Smooth muscle cell of the brain vasculature (primary cell): ENCODE results near the gene THSD4.
"Not testable (repeated sequence)": the region's sequence is repeated elsewhere in the genome, so short reads cannot be mapped to it uniquely, and the experiment has no call there.

Experiments
- DNase-seq: peaks from one replicate; pipeline ENCODE4 v3.0.0-alpha.2; 2012; ENCODE audit warnings: low read depth, low spot score

Gene THSD4

DNA sequence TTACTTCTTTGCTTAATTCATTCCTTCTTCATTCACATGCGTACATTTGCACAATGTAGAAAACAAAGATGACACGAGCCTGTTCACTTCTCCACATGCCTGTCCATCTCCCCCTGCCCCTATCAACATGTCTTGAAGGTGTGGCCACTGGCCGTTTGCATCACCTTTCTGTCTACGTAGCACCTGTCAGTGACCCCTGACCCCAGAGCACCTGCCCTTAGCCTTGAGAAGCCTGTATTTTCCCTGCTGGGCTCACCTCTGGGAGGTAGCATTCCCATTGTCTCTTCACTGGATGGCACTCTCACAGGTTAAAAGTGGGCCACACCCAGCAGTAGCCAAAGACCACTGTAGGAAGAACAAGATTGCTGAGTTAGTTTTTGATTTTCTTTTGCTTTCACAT, 234.1 kb downstream of the THSD4 start:
- DNase-seq = no peak

DNA sequence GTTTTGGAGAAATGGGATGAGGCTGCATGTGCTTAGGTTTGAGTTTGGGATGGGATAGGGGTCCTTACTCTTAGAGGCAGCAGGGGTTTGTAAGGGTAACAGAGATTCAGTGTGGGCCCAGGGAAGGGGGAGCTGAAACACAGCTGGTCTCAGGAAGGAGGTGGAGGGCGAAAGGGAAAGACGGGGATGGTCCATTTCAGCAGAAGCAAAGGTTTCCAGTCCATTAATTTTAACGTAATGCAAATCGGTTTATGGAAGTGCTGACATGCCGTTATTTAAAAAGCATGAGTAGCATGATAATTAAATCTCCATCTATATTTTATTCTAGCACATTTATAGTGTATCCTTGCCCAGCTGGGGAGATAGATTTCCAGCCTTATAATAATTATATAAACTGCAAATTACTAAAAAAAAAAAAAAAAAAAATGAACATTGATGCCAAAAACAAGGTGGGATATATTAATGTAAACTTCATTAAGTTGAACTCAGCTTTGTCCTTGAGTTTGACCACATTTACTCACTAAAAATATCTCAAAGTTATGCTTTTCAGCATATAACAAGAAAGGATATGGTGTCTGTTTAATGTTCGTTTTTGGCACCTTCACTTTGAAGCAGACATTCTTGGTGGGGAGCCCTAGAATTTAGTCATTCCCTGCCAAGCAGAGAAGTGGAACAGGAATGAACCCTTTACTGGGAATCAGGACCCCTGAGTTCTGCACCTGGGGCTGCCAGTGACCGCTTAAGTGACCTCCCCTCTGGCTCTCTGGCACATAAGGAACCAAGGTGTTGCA, 234.7 kb downstream of the THSD4 start:
- DNase-seq = no peak

DNA sequence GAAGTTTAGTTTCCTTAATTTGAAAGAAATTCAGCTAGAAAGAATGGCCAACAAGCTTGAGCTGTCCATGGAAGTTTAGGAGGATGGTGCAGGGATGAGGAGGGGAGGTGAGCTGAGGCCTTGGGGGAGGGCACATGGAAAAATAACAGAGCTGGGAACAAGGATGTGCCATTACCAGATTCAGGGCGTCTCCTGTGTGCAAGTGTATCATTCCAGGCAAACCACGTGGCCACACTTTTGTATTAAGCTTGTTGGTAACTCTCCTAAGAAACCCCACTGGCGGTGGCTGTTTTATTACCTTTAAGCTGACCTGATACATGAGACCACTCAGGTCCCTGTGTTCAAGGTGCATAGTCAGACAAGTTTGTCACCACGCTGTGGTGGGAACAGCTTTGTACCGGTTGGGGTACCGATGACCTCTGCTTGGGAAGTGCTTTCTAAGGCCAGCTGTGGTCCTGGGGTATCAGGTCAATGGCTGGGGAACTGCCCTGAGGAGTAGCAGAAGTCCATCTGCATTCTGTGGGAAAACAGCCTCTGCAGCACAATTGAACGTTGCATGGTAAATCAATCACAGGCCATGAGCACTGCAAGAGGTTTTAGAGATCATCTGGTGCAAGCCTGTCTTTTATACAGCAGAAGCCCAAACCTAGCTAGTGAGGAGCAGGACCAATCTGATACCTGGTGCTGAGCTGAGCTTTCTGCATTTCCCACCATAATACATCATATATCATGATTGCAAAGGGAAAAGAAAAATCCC, 235.5 kb downstream of the THSD4 start:
- no peak for DNase-seq

DNA sequence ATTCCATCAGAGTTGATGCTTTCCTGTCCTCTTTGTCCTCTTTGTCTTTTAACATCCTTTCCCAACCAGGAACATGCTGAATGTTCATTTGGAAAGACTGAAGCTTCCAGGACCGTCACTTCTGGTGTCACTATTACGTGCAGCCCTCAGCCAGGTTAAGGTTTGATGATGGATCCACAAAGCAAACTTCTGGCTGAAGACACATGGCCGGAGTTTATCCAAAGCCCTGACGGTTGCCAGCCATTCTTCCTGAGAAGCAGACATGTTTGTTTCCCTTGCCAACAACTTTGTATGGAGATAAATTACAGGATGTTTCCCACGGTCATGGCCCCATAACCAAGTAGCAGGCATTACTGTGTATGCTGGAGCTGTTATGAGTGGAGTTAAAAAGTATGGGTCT, 236.9 kb downstream of the THSD4 start:
- DNase-seq = no peak

DNA sequence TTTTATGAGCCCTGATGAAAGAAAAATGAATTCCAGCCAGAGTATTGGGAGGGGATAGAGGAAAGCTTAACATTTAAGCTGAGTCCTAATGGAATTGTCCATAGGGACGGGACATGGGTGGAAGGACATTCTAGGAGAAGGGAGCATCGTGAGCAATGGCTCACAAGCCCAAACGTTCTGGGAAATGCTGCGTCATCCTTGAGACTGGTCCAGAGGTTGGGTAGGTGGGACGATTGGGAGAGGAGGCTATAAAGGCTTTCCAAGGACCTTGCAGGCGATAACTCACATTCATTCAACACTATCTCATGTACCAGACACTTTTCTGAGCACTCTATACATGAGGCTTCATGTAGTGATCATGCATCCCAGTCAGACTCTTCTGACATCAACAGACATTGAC, 237.5 kb downstream of the THSD4 start:
- DNase-seq = no peak

DNA sequence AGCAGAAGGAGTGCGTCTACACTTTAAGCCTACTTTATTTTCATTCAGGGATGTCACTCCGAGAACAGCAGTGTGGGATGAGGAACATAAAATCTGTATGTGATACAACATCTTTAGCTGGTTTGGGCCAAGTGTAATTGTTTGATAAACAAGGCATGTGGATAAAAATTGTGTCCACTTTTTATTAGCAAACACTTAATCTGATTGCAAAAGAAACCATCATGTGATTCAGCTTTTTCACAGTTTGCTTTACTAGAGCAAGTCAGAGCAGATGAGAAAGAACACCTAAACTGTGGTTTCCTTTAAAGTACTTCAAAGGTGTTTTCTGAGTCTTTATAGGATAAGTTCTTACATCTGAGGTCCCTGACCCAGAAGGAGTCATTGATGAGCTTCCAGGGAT, 237.9 kb downstream of the THSD4 start:
- no peak for DNase-seq

DNA sequence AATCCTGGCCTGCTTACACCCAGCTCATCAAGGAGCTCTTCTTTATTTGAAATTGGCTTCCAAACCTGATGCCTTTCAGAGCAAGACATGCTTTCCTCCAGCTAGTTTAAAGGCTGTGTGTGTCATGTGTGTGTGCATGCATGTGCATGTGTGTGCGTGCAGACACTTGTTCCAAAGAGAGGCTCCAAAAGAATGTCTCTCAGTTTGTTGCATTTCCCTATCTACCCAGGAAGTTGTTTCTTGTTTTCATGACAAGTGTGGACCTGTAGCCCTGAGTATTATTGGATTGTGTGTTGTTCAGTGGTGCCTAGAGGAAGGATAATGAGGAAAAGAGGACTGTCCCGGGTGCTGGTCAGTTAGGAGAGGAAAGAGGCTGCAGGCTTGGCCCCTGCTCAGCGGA, 240.0 kb downstream of the THSD4 start:
- no peak for DNase-seq

DNA sequence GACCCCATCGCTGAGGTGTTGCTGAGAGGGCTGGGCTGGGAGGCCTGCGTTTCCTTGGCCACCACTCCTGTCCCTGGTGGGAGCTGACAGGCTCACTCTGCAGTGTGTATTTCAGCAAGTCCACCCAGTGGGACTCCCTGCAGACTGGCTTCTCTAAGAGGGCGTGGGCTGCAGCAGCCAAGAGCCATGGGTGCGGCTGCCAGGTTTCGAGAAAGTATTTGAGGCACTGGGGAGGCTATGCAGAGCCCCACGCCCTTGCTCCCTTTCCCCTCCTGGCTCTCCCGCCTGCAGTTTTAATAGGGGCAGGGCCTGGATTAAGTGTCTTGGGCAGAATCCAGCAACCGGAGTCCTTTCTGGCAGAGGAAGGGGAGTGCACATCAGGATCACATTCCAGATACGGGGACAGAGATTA, 242.1 kb downstream of the THSD4 start:
- DNase-seq = no peak

DNA sequence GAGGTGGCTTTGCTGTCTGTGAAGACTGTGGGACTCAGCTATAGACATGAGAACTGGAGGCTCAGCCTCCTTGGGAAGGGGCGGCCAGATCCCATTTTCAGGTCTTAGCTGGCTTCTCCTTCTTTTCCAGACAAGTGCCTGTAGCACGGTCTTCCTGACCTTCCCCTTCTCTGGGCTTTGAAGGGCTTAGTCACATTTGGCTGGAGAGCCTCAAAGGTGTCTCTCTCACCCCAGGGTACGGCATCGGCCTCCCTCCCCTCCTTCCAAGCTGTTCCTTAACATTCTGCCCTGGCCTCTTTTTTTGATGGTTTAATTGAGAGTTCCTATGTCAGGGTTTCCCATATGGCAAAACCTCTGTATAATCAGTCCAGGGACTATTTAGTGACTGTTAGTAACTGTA, 242.7 kb downstream of the THSD4 start:
- DNase-seq = no peak

DNA sequence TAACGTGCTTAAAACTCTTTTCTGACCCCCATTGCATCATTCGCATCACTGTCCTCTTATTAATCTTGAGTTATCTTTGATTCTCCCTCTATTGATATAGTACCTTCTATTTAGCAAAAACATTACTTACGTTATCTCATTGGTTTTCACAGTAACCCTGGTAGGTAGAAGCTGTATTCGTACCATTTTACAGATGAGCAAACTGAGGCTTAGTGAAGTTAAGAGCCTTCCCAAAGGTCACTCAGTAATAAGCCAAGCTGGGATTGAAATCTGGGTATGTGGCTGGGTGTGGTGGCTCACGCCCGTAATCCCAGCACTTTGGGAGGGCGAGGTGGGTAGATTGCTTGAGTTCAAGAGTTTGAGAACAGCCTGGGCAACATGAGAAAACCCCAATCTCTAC, 244.0 kb downstream of the THSD4 start:
- no peak for DNase-seq

DNA sequence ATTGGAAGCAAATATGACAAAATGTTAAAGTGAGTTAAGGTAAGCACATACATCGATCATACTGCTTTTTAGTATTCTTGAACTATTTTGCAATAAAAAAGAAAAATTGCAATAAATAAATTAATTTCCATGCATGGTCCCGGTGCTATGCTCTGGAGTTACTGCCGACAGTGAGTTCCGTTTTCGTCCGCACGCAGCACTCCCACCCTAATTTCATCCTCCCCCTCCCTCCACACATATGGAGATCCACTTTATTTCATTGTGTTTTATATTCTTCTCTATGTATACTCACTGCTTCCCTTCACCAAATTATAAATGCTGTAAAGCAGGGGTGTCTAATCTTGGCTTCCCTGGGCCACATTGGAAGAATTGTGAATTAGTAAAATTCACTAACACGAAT, 247.3 kb downstream of the THSD4 start:
- no peak for DNase-seq

DNA sequence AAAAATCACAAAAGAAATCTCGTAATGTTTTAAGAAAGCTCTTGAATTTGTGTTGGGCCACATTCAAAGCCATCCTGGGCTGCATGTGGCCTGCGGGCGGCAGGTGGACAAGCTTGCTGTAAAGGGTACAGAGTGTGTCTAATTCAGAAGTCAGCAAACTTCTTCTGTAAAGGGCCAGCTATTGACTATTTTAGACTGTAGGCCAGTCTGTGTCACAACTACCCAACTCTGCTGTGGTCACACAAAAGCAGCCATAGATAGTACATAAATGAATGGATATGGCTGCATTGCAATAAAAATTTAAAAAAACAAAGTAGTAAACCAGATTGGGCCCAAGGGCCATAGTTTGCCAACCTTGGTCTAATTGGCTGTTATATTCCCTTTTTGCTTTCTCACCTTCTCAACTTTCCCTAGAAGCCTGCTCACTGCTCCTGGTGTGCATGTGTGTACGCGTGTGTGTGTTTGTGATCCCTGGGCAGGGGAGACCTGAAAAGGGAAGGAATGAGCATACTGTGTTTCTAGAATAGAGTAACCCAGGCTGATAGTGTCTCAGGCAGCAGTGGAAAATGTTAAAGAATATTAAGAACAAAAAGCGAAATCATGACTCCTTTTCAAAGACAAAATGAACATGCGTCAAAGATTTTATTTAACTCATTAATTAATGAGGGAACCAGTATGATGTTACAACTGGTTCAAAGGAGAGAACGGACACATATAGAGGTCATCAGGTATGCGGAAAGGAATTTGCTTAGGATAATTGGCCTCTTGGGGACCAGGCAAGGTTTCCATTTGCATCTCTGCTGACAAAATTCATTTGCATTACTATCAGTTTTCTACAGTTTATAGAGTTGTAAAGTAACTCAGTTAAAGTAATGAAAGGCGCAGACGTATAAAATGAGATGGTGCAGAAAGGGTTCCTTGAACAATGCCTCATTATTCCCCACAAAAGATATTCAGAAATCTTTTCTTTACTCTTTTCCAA, 248.0 kb downstream of the THSD4 start:
- no peak for DNase-seq

DNA sequence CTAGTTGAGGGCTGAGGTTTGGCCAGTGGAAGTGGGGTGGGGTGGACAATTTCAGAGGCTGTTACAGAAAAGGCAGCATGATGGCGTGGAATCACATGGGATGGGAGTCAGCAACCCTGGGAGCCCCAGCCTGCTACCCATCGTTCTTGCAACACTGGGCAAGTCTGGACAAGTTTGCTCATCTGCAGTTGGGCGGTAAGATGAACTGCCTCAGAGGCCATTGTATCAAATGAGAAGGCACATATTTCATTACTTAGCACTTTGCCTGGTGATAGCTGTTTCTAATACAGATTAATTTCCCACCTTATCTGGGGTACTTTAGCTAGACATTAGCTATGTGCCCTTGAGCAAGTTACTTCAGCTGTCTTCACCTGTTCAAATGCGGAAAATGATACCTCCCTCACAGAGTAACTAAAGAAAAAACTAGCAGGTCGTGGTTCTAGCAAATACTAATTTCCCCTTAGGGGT, 248.9 kb downstream of the THSD4 start:
- DNase-seq = no peak

DNA sequence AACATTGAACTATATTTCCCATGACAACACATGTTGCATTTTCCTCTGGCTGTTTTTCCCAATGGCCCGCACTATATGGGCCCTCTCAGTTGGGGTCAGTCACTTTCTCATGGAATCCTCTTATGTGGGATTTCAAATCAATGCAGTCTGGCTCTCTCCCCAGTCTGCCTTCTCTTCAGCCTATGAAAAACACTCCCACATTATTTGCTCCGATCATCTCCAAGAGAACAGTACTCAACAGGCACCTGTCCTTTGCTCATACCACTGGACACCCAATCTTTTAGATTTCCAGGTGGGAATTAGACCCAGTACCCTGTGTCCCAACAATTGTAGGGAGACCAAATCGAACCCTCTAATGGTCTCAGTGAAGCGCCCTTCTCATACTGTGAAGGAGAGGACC, 251.3 kb downstream of the THSD4 start:
- DNase-seq = no peak

DNA sequence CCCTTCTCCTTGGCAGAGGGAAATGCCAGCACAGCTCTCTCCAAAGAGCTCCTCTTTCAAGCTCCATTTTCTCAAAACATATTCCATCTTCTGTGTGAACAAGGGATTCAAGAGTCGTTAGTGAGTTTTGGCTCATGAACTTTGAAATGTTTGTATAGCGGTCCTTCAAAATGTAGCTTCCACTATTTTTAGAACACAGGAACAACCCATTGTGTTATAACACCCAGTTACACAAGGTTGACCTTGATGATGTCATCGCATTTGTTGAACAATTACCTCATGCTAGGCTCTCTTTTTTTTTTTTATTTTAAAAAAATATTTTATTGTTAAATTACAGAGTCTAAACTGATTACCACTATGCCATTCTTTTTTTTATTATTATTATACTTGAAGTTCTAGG, 251.7 kb downstream of the THSD4 start:
- no peak for DNase-seq

DNA sequence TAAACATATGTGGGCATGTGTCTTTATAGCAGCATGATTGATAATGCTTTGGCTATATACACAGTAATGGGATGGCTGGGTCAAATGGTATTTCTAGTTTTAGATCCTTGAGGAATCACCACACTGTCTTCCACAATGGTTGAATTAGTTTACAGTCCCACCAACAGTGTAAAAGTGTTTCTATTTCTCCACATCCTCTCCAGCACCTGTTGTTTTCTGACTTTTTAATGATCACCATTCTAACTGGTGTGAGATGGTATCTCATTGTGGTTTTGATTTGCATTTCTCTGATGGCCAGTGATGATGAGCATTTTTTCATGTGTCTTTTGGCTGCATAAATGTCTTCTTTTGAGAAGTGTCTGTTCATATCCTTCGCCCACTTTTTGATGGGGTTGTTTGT, 252.5 kb downstream of the THSD4 start:
- not testable (repeated sequence) for DNase-seq

DNA sequence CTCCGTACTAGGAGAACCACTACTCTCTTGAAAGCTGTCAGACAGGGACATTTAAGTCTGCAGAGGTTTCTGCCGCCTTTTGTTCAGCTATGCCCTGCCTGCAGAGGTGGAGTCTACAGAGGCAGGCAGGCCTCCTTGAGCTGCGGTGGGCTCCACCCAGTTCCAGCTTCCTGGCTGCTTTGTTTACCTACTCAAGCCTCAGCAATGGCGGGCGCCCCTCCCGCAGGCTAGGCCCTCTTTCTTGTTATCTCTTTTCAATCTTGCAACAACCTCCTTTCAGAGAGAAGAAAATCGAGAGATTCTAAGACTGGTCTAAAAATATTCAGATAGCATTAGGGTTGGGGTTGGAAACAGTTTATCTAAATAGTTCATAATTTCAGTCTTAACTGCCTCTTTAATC, 257.5 kb downstream of the THSD4 start:
- DNase-seq = not testable (repeated sequence)

DNA sequence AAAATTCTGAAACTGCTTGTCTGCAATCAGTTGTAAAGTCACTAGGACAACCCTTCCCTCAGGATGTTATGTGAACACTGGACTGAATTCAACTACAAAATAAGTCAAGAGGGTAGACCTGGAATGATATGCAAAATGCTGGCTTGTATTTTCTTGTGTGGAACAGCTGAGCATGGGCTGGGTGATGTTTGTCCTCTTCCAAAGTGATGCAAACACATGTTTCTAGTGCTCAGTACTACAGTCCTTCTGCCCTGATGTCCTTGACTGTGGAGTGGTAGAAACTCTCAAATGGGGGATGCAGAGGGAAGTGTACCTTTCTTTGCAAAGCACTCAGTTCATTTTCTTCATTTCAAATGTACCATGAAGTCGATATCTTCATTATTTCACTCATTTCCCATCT, 258.6 kb downstream of the THSD4 start:
- no peak for DNase-seq

DNA sequence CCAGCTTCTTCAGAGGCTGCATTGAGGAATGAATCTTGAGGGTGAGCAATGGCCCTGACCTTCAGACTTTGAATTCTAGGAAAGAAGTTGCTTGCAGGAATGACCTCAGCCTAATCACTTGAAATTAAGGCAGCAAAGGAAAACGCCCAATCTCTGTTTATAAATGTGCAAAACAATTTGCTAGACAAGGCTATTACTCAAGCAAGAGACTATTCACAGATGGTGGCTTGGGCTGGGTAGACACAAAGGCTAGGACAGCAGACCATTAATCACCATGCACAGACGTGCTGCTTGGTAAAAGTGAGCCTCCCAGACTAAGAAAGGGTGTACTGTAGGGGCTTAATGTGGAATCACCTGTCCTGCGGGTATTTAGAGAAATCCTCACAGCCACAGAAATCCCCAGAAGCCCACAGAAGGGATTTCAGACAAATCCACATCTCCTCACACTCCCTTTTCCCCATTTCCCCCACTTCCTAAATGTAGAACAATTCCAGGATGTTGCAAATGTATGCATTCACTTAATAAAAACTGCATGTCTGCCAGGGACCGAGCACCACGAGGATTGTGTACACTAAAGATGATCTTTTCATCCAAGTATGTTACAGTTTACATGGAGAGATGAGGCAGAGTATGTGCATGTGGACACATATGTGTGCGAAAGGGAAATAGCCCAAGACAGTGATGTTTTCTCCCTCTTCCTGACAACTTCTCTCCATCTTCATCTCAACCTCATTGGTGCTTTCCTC, 259.5 kb downstream of the THSD4 start:
- DNase-seq = no peak

DNA sequence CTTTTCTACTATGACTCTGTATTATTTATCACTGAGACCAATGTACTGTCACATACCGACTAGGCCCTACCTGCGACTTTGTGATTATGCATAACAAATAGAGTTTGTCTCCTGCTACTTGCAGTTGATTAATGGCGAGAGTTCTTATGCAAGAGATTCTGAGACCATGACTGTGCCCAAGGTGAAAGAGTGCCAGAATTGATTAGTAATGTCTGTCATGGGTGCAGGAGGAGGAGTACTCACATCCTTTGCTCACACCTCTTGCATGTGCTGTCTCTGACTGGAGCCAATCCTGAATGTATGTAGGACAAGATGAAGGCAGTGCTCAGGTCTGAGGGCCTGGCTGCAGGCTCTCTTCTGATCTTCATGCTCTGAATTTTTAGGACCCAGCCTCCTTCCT, 260.7 kb downstream of the THSD4 start:
- no peak for DNase-seq

DNA sequence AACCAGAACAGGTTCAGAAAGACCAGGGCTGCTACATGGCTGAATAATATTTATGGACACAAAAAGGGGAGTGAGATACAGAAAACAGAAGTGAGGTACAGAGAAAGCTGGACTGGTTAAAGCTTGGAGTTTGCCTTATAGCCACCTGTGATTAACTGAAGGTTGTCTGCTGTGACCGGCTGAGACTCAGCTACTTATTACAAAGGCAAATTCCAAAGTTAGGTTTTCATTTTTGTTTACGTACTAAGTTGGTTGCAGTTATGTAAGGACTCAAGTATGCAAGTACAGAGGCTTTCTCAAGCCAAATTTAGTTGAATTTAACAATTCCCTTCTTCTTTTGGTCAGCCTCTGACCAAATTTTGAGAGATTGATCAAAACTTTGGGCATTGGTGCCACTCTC, 264.6 kb downstream of the THSD4 start:
- no peak for DNase-seq
